Uterus (tissue), 2 donors: ENCODE measurements around the gene MYO9A.

Experiments used
- CTCF ChIP-seq, 4 experiments: fragments of 200-600 bp in 2 of 4; fragments of 450-650 bp in 2 of 4; sonication (generic) in 2 of 4; IDR thresholded peaks; one replicate each; pipeline ENCODE4 v1.5.1; 2016 to 2019; ENCODE audit warnings: antibody characterized with exemption in 4 of 4, mild to moderate bottlenecking in 2 of 4, moderate library complexity in 1 of 4
- POLR2A ChIP-seq, 2 donors: fragments of 450-650 bp; IDR thresholded peaks; one replicate each; pipeline ENCODE4 v1.6.1; 2016; ENCODE audit warnings: antibody characterized with exemption in 2 of 2, mild to moderate bottlenecking in 1 of 2, moderate library complexity in 1 of 2

GRCh38 chr15:72160696-72161245, 42.8 kb upstream of the MYO9A start:
- no peak for TF ChIP-seq CTCF (IDR thresholded peaks at IDR 0.05)
- TF ChIP-seq POLR2A (IDR thresholded peaks at IDR 0.05) = no peak
